Stimulated activated CD8-positive, alpha-beta memory T cell treated with anti-CD3 and anti-CD28 coated beads, Interleukin-15, amount 100 ng/mL, for 1 hour (primary cell): ENCODE measurements around the gene DNAJC10.

Source experiments
- DNase-seq: peaks from one replicate; pipeline ENCODE4 v3.0.0-alpha.2; 2020; ENCODE audit warnings: low read depth

DNAJC10 gene

GRCh38 chr2:182834293-182834692, 118.2 kb downstream of the DNAJC10 start:
- DNase-seq, result no peak

- DNase-seq, result no peak
Observed at GRCh38 chr2:182836451-182836850, 120.4 kb downstream of the DNAJC10 start.
